ENCODE results near the gene CNN2. TPM values are rescaled to one million over a fixed set of nuclear protein-coding genes. Genes with fewer than 3 reads are reported as not detected.
A peak's percentile ranks its signal among the peaks of the same experiment; 100 is the strongest.

CNN2 gene
- total RNA-seq, 4 donors from 2014 or later, result 69.9 to 122 (median 79.4) TPM

- H3K27me3 ChIP-seq, result no peaks in the 10 kb centered on the region
- H3K9me3 ChIP-seq, result no peaks in the 10 kb centered on the region
- DNase-seq (ENCODE audit: low spot score in 2 of 2), result no peak
- peaks cover 0 to 76% (median 56%) of the 10 kb centered on the region in 4 donors for H3K4me1 ChIP-seq
- 19 to 33% methylated on average over 5 to 12 of the region's 12 CpGs for WGBS, 2 donors
- TF ChIP-seq EP300 (IDR thresholded peaks at IDR 0.05) (no peak), CTCF (IDR thresholded peaks at IDR 0.05) (no peak), POLR2A (IDR thresholded peaks at IDR 0.05) (no peak)
- no peak overlapping the region for H3K4me3 ChIP-seq
- H3K27ac ChIP-seq, result peak overlapping the region in 3 of 4 donors; percentile 64 to 82 (median 79)
- H3K36me3 ChIP-seq, result peaks cover 0 to 31% (median 12%) of the 10 kb centered on the region in 3 donors
Observed at GRCh38 chr19:1016647-1017114, 9.7 kb upstream of the CNN2 start.

DNA sequence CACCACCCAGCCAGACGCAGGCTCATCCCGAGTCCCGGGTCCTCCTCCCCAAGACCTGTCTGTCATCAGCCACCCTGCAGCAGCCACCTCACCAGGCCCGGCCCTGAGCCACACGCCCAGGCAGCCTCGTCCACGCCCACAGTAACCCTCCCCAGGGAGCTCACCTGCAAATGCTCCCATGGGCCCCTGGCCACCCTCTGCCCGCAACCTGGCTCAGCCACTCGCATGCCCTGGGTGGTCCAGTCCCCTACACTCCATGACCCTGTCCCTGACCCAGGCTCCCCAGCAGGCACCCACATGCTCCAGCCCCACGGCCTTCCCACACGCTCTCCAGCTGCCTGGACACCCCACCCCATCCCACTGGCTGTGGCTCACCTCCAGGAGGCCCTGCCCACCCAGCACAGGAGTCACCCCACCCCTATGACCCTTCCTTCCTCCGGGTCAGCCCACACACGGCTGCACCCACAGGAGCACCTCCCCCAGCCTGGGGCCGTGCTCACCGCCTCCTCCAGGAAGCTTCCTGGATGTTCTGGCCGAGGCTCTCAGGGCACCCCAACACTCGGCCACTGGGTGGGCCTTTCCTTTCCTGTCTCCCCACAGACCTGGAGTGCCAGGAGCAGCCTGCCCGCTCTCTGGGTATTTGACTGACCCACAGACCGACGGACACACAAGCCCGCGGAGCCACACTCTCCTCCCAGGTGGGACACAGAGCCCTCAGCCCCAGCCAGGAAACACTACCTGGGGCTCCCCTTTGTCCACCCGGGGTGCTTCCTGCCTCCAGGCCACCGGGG is 9.1 kb upstream of the CNN2 start:
- no peaks in the 10 kb centered on the region for H3K27me3 ChIP-seq
- H3K9me3 ChIP-seq, result no peaks in the 10 kb centered on the region
- DNase-seq (ENCODE audit: low spot score in 2 of 2), result no peak
- peaks cover 0 to 83% (median 61%) of the 10 kb centered on the region in 4 donors for H3K4me1 ChIP-seq
- WGBS, 2 donors, result 49 to 59% methylated on average over 17 to 24 of the region's 24 CpGs
- peaks cover 0 to 25% (median 7%) of the 10 kb centered on the region in 3 donors for H3K36me3 ChIP-seq
- TF ChIP-seq CTCF (IDR thresholded peaks at IDR 0.05) (no peak), POLR2A (IDR thresholded peaks at IDR 0.05) (no peak), EP300 (IDR thresholded peaks at IDR 0.05) (no peak)
- peak overlapping the region in 3 of 4 donors; percentile 64 to 82 (median 79) for H3K27ac ChIP-seq
- H3K4me3 ChIP-seq, result peak overlapping the region in 1 of 4 donors; percentile 19

DNA sequence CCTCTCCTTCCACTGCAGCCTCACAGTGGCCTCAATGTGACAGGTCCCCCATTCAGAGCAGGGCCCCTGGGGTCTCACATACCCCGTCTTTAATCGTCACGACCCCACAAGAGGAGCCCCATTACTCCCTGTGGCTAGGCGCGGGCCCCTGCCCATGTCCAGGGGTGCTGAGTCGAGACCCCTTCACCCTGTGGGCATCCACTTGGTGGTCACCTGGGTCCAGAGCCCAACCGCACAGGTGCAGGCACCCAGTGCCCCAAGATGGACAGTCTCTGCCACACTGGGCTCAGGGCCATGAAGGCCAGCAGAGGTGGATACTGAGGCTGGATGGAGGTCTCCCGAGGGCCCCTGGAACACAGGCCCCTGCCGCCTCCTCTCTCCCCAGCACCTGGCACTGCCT is 8.5 kb upstream of the CNN2 start:
- DNase-seq (ENCODE audit: low spot score in 2 of 2), result no peak
- H3K27ac ChIP-seq, result peak overlapping the region in 3 of 4 donors; percentile 64 to 82 (median 79)
- H3K36me3 ChIP-seq, result peaks cover 0 to 19% (median 6%) of the 10 kb centered on the region in 3 donors
- WGBS, 2 donors, result 74 to 94% methylated on average over 6 to 7 of the region's 9 CpGs
- peaks cover 0 to 89% (median 61%) of the 10 kb centered on the region in 4 donors for H3K4me1 ChIP-seq
- H3K27me3 ChIP-seq, result no peaks in the 10 kb centered on the region
- H3K9me3 ChIP-seq, result no peaks in the 10 kb centered on the region
- no peak for TF ChIP-seq CTCF (IDR thresholded peaks at IDR 0.05)
- H3K4me3 ChIP-seq, result no peak overlapping the region

DNA sequence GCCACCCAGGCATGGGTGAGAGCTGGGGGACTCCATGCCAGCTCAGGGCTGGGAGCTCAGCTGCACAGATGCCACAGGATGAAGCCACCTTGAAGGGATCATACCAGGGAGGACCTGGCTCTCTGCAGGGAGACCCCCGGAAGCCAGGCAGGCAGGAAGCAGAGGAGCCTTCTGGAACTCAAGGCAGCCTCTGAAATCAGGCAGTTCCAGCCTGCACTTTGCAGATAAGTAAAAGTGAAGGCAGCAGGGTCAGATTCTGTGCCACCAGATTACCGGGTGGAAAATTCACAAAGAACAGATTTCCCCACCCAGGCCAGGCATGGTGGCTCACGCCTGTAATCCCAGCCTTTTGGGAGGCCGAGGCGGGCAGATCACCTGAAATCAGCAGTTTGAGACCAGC is 8.0 kb upstream of the CNN2 start:
- Histone ChIP-seq H3K27ac (peak overlapping the region in 1 of 4 donors; percentile 79), H3K36me3 (peaks cover 0 to 14% (median 1%) of the 10 kb centered on the region in 3 donors), H3K27me3 (no peaks in the 10 kb centered on the region), H3K9me3 (no peaks in the 10 kb centered on the region), H3K4me1 (peaks cover 0 to 92% (median 61%) of the 10 kb centered on the region in 4 donors), H3K4me3 (no peak overlapping the region)
- TF ChIP-seq POLR2A (IDR thresholded peaks at IDR 0.05) (no peak), EP300 (IDR thresholded peaks at IDR 0.05) (no peak)
- DNase-seq (ENCODE audit: low spot score in 2 of 2), result no peak
- WGBS, 2 donors, result 78 to 80% methylated on average over 5 of the region's 5 CpGs

DNA sequence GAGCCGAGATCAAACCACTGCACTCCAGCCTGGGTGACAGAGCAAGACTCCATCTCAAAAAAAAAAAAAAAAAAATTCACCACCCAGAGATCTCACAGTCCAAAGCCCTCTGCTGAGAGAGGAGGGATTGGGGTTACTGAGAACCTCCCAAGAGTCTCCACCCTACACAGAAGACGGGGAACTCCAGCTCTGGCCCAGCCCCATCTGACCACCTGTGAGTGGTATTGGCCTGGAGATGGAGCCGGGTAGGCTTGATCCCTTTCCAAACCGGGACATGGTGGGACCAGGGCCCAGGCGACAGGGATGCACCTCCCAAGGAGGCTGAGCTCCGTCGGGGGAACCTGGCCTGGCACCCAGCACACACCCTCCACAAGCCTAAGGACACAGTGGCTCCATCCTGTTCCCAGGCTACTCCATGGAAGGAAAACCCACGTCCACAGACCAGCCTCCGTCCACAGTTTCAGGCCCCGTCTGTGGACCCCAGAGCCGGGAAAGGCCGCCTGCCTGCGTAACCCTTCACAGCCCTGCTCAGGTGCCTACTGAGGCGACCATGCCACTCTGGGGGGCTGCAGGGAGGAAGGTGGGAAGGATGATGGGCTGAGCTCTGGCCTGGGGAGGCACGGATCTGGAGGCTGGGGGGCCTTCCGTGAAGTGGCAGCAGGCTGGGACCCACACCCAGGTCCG is 7.3 kb upstream of the CNN2 start:
- H3K27me3 ChIP-seq, result no peaks in the 10 kb centered on the region
- H3K4me1 ChIP-seq, result peaks cover 0 to 85% (median 61%) of the 10 kb centered on the region in 4 donors
- peaks cover 0 to 7% (median 0%) of the 10 kb centered on the region in 3 donors for H3K36me3 ChIP-seq
- no peak for DNase-seq (ENCODE audit: low spot score in 2 of 2)
- no peaks in the 10 kb centered on the region for H3K9me3 ChIP-seq
- H3K27ac ChIP-seq, result peak overlapping the region in 3 of 4 donors; percentile 47 to 96 (median 96)
- peak overlapping the region in 3 of 4 donors; percentile 69 to 95 (median 84) for H3K4me3 ChIP-seq
- WGBS, 2 donors, result 36 to 40% methylated on average over 6 to 17 of the region's 17 CpGs
- no peak for TF ChIP-seq POLR2A (IDR thresholded peaks at IDR 0.05)
- no peak for TF ChIP-seq CTCF (IDR thresholded peaks at IDR 0.05)
- TF ChIP-seq EP300 (IDR thresholded peaks at IDR 0.05), result no peak
